GM18508 (cell line): Measurements from ENCODE around the gene MGAT4A.
"Not testable (repeated sequence)": the region's sequence is repeated elsewhere in the genome, so short reads cannot be mapped to it uniquely, and the experiment has no call there.

Source experiments
- ATAC-seq: cut with Tn5 transposase; IDR thresholded peaks from one replicate; pipeline ENCODE4 v1.9.1; 2021; ENCODE audit warnings: moderate number of reproducible peaks; ENCODE audit not compliant: insufficient read depth, unreplicated experiment

MGAT4A gene

DNA sequence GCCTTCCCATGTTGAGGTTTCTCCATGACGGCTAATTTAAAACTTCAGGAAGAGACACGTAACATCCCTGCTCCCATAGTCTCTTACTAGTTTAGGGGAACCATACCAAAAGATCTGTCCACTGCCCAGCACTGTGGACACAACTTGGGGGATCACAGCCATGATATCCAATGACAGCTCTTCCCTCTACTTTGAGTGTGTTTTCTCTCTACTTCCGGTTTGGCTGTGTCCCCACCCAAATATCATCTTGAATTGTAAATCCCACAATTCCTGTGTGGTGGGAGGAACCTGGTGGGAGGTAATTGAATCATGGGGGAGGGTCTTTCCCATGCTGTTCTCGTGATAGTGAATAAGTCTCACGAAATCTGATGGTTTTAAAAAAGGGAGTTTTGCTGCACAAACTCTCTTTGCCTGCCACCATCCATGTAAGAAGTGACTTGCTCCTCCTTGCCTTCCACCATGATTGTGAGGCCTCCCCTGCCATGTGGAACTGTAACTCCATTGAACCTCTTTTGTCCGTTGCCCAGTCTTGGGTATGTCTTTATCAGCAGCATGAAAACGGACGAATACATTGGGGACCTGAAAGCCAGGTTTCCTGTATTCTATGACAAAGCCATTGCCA, 1.6 kb upstream of the MGAT4A start:
- ATAC-seq: no peak

DNA sequence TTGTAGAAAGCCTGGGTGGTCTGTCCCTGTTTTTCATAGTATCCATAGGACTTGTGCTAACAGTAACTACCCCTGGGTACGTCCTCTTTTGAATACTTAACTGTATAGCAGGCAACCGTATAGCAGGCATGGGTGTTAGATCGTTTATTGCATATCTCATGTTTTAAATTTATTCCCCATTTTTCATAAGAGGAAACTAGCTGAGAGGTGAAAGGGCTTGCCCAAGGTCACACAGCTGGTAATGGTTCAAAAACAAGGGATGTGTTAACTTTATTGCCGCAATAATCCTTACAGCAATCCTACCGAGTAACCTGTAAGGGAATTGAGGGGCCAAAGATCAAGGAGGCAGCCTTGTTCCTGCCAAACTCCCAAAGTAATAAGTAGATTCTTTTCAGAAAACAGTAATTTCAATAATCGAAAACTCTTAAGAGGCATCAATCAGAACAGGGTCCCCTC, 990 bp upstream of the MGAT4A start:
- ATAC-seq: no peak

DNA sequence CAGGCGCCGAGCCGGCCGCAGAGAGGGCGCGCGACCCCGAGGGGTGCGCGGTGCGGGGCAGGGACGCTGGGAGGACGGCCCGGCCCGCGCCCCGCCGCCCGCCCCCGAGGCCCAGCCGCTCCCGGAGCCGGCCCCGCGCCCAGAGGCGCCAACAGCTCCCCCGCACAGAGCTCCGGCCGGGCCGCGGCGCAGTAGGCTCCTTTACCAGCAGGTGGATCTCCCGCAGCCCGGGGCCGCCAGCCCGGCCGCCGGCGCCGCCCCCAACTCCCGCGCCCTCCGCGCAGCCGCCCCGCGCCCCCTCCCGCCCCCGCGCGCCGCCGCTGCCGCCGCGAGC, 258 bp downstream of the MGAT4A start:
- ATAC-seq: no peak

DNA sequence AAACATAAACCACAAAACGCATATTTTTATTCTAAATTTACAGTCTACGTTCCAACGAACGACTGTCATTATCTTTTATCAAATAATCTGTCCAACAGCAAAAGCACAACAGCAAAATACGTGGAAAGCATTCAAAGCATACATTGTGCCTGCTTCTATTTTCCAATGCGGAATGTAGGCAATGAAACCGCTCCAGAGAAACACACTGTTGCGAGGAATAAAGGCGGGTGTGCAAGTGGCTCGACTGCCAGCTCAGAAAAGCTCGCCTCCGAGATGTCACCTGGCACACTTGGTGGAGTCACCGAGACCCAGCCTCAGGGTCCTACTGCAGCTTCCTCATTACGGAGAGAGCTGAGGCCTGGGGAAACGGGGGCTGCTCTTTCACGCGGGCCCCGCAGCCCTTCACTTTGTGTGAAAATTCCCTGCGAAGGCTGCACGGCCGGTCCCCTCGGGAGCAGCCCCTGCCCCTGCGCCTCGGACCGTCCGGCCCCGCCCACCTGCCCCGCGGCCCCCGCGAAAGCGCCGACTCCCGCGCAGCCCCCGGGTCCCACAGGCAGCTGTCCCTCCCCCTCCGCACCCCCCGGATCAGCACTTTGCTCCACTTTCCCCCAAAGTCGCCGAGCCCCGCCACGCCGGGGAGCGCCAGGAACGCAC, 752 bp downstream of the MGAT4A start:
- ATAC-seq: no peak

DNA sequence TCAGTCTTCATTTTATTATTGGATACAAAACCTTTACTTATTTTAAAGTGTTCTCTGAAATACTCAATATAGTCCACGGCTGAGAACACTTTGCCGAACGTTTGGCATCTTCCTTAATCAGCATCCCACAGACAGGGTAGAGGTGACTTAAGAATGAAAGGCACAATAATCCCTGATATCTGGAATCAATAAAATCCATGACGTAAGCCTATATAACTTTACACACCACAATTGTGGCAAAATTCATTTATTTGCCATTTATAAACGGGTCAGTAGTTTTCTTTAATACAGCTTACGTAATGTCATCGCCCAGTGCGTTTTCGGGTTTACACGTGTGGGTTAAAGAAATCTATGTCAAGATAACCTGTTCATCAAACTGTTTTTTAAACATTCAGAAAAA, 1.3 kb downstream of the MGAT4A start:
- no peak for ATAC-seq

DNA sequence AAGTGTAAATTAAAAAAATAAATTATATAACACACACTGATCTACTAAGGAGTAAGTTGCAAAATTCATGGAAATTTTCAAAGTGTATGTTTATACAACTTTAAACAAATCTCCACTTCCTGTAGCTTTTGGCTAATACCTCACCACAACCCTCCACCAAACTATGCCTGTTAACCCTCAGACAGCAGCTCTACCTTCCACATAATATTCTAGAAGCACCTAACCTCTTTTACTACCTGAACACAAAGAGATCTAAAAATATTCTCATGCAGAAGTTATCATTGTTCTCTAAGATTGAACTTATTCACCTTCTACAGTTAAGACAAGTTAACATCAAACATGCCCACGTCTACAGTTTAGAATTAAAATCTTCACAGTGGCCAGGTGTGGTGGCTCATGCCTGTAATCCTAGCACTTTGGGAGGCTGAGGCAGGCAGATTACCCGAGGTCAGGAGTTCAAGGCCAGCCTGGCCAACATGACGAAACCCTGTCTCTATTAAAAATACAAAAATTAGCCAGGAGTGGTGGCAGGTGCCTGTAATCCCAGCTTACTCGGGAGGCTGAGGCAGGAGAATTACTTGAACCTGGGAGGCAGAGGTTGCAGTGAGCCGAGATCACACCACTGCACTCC, 2.7 kb downstream of the MGAT4A start:
- ATAC-seq: not testable (repeated sequence)

DNA sequence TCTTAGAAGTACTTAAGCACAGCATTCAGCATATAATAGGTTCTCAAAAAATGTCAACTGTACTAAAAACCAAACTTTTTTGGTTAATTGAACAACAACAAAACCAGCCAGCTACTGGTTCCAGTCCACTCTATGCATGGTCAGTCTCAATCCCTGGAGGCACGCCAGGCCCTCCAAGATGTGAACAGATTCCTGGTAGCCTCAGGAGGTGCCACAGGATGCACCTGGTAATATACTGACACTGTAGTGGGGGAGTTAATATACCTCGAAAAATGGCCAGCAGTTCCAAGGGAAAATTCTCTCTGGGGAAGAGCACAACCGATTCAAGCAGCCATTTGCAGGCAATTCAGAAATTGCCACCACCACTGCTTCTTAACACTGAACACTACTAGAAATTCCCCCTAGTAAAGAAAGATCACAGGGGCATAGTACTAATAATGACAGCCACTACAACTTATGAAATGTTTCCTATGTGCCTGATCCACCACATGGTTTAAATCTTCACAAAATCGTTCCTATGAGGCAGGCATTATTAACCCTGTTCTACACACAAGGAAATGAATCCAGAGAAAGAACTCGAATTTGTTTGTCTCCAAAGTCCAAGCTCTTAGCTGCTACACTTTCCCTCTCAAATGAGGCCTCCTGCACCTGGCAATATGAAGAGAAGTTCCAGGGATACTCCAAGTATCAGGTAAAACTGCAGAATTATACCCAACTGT, 3.4 kb downstream of the MGAT4A start:
- ATAC-seq: no peak

DNA sequence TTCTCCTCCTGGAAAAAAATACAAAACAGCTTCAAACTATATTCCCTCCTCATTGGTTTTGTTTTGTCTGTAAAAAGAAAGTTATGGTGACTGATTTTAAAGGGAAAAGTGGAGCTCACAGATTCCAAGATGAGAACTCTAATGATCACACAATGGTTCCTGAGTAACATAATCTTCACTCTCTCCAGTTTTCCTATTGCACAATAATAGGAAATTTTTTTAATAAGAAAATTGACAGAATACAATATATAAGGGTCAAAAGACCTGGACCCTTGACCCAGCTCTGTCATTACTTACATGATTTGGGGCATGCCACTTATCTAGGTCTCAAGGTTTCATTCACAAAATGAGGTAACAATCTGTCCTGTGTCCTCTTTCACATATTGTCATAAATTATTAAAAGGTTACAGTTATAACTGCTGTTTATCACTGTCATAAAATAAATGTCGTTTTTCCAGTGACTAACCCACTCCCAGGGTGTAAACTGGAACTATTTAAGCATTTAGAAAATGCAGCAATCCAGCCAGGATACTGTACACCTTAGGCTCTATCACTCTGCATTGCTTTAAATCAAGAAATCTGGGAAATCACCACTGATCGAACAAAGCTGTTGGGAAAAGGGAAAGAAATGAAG, 4.1 kb downstream of the MGAT4A start:
- ATAC-seq: no peak

DNA sequence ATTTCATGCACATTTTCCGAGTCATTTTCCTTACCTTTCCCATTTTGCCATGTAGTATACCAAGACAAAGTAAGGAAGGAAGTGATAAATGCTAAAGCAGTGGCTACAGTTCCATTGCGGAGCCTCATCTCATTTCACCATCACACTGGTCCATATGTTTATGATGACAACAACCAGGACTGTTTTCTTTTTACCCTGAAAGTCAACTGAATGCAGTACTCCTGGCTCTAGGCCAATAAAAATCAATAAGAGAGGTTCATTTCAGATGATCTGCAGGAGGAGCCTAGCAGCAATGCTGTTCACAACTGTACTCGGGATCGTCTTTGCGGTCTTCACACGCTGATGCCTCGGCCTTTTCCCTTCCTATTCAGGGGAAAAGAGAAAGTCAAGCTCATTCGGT, 4.7 kb downstream of the MGAT4A start:
- ATAC-seq: no peak

DNA sequence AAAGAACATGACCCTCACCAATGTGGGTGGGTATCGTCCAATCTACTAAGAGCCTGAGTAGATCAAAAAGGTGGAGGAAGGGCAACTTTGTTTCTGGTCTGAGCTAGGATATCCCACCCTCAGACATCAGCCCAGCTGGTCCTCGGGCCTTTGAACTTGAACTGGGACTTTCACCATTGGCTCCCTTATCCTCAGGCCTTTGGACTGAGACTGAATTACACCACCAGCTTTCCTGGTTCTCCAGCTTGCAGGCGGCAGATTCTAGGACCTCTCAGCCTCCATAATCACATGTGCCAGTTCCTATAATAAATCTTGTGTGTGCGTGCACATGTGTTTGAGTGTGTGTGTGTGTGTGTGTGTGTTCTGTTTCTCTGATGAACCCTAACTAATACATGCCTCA, 10.6 kb downstream of the MGAT4A start:
- no peak for ATAC-seq

DNA sequence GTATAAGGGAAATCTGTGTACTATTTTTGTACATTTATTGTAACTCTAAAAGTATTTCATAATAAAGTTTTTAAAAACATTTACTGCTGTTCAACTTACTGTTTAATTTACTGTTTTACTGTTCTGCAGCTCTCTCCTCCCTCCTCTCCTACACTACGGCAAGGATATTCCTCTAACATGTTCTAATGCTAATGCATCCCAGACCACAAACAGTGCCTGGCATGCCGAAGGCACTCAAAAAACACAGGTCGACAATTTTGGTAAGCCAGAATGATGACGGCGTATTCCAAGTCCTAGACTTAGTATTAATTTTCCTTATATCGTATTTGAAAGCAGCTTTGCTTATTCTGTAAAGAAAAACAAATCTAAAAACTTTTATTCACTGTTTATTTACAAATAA, 13.3 kb downstream of the MGAT4A start:
- no peak for ATAC-seq

DNA sequence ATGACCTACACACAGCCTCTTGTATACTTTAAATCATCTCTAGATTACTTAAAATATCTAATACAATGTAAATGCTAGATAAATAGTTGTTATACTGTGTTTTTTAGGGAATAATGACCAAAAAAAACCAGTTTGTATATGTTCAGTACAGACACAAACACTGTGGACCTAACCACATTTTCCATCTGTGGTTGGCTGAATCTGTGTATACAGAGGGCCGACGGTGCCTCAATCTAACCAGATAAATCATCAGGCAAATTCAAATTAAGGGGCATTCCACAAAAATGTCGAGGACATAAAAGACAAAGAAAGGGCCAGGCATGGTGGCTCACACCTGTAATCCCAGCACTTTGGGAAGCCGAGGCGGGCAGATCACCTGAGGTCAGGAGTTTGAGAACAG, 14.1 kb downstream of the MGAT4A start:
- no peak for ATAC-seq

DNA sequence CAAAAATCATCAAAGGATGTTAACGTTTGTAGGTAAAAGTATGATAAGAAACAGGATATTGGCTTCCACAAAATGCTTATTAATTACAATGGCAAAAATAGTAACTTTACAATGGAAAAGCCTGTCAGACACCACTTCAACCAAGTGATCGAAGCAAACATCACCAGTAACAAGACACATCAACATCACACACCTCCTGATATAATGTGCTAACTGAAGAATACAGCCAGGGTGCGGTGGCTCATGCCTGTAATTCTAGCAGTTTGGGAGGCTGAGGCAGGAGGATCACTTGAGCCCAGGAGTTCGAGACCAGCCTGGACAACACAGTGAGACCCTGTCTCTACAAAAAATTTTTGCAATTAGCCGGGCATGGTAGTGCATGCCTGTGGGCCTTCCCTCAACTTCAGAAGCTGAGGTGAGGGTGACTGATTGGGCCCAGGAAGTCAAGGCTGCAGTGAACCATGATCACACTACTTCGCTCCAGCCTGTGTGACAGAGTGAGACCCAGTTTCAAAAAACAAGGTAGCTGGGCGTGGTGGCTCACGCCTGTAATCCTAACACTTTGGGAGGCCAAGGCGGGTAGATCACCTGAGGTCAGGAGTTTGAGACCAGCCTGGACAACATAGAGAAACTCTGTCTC, 15.0 kb downstream of the MGAT4A start:
- no peak for ATAC-seq

DNA sequence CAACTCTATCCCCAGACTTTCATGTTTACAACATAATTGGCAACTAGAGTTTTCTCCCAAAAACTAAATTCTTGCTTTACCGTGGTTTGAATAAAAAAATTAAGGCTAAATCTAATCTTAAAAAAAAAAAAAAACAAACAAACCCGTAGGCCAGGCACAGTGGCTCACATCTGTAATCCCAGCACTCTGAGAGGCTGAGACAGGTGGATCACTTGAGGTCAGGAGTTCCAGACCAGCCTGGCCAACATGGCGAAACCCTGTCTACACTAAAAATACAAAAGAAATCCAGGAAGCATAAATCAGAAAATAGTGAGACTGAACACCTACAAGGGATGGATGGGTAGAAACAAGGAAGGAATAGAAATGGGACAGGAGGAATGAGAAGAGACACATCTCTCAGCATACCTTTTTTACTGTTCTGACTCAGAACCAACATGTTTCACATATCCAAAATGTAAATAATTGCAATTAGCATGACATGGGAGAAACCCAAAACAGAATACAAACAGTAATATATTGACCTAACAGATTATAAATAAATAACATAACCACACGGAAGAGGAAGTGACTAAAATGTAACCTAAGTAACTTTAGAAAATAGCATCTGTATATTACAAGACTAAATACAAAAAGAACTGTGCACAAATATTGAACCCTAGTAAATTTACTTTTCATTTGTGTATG, 17.5 kb downstream of the MGAT4A start:
- ATAC-seq: peak; percentile 73

DNA sequence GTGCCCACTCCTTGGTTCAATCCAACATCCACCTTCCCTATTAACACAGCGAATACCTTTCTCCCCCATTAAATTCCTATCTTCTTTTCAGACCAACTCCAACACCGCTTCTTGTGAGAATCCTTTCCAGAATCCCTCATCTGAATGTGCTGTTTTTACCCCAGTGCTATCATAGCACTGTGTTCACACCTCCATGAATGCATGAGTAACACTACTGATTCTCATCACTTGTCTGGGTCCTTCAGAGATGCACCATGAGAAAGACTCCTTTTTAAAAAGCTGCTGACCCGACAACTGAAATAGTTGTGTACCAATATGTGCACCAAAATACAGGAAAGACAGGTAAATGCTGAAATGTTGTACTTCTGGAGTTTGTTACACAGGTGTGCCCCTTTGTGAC, 18.8 kb downstream of the MGAT4A start:
- no peak for ATAC-seq

DNA sequence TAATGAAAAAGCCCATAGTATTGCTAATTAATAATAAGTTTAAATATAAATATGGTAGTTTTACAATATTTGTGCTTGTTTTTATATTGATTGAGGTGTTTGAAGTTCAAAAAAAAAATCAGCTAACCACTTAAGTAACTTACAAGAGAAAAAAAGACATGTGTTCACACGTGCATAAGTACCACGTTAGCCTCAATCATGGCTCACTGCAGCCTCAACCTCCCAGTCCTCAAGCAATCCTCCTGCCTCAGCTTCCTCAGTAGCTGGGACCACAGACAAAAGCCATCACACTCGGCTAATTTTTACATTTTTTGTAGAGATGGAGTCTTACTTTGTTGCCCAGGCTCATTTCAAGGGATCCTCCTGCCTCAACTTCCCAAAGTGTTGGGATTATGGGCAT, 19.4 kb downstream of the MGAT4A start:
- no peak for ATAC-seq

DNA sequence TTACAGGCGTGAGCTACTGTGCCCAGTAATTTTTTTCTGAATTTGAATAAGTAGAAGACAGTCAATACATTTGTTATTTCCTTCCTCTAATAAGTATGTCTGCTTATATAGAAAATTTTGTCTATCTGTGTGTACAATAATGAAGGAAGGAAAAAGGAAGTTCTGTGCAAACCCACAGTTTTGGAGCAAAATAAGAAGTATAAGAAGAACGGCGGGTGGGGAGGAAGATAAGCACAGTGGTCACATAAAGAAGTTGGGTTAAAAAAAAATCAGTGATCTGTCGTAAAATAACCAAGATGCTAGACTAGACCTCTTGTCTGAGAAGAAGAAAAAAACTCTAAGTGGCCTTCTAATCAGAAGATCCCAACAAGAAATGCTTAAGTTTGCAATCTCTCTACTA, 20.2 kb downstream of the MGAT4A start:
- ATAC-seq: no peak

DNA sequence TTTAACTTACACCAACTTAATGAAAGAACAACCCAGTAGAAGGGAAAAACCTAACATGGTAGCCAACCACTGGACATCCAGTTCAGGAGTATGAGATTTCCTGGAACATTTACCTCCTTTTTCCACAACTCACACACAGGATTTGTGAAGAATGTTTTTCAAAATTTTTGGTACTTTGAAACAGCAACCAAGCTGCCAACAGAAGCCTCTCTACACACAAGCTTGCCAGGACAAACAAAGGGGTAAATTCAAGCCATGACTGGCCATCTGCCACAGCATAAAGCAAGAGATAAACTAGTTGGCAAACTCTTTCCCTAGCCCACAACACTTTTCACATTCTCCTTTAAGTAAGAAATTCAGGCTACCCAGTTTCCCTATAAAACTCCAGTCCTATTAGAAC, 21.4 kb downstream of the MGAT4A start:
- no peak for ATAC-seq

DNA sequence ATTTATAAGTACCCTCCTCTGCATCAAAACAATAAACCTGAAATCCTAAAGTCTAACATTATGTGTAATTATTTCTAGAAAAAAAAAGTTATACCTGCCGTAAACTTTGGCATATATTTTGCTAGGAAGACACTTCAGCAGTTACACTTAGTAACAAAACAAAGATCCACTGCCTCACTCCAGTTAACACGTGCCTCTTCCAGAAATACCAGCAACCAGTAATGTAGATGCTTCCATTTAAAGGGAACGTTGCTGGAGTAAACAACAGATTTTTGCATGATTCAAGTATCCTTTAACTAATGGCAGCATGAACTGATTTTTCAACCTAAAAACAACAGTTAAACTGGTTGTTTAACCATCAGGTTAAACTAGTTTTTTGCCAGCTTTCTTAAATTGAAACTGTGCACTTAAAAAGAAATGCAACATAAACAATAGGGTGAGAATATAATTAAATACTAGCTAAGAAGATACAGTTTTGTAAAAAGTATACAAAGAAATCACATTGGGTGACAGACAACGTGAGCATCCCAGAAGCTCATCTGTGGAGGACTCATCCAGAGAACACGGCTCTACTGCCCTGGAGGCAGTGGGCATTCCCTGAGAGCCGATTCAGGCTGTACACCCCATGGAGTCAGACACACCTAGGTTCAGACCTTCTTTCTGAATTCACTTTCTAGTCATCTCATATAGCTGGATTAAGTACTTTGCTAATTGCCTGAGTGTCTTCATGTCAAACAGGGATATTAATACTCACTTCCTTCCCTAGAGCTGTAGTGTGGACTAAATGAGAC, 22.3 kb downstream of the MGAT4A start:
- no peak for ATAC-seq
